DOHH2 (cell line): ENCODE data around the gene SREBF1.
A peak's percentile ranks its signal among the peaks of the same experiment; 100 is the strongest.

Experiments used
- H3F3A ChIP-seq: fragments of 200-600 bp; sonication (generic), shearing (Covaris generic); 2 replicates; pipeline ENCODE4 v1.6.0; 2016; ENCODE audit warnings: antibody characterized with exemption, mild to moderate bottlenecking; ENCODE audit not compliant: control insufficient read depth, insufficient read depth
- H3K27ac ChIP-seq: fragments of 200-600 bp; sonication (generic); 2 replicates; pipeline ENCODE4 v1.5.1; 2014; ENCODE audit warnings: low read depth, mild to moderate bottlenecking, low read length, moderate library complexity
- H3K27me3 ChIP-seq: fragments of 200-600 bp; sonication (generic); 2 replicates; pipeline ENCODE4 v1.6.1; 2014; ENCODE audit warnings: mild to moderate bottlenecking, low read length, mixed read lengths; ENCODE audit not compliant: control insufficient read depth
- H3K36me3 ChIP-seq: fragments of 200-600 bp; sonication (generic); 2 replicates; pipeline ENCODE4 v1.6.1; 2014; ENCODE audit warnings: mild to moderate bottlenecking, low read length, moderate library complexity, mixed read lengths; ENCODE audit not compliant: control insufficient read depth
- H3K4me1 ChIP-seq: fragments of 200-600 bp; sonication (generic); 2 replicates; pipeline ENCODE4 v1.6.1; 2014; ENCODE audit warnings: mild to moderate bottlenecking, low read length, mixed read lengths; ENCODE audit not compliant: control insufficient read depth
- H3K4me2 ChIP-seq: fragments of 200-600 bp; sonication (generic); 2 replicates; pipeline ENCODE4 v1.6.0; 2014; ENCODE audit warnings: mild to moderate bottlenecking, low read length, moderate library complexity
- H3K4me3 ChIP-seq: fragments of 200-600 bp; sonication (generic); 2 replicates; pipeline ENCODE4 v1.5.1; 2014; ENCODE audit warnings: mild to moderate bottlenecking, low read length, mixed read lengths
- H3K79me2 ChIP-seq: fragments of 200-600 bp; sonication (generic); 2 replicates; pipeline ENCODE4 v1.6.1; 2014; ENCODE audit warnings: mild to moderate bottlenecking, low read length, mixed read lengths; ENCODE audit not compliant: control insufficient read depth
- H3K9me2 ChIP-seq: fragments of 200-600 bp; sonication (generic); replicated peaks from 2 replicates; pipeline ENCODE4 v1.6.1; 2014; ENCODE audit warnings: mild to moderate bottlenecking, low read length, mixed read lengths; ENCODE audit not compliant: control insufficient read depth
- H3K9me3 ChIP-seq: fragments of 200-600 bp; sonication (generic); 2 replicates; pipeline ENCODE4 v1.6.1; 2014; ENCODE audit warnings: antibody characterized with exemption, low read length, mixed read lengths; ENCODE audit not compliant: control insufficient read depth, insufficient read depth
- H4K20me1 ChIP-seq: fragments of 200-600 bp; sonication (generic); 2 replicates; pipeline ENCODE4 v1.6.0; 2014; ENCODE audit warnings: low read depth, mild to moderate bottlenecking, antibody characterized with exemption, low read length, moderate library complexity; ENCODE audit not compliant: control insufficient read depth, insufficient read depth
- CTCF ChIP-seq: fragments of 200-600 bp; sonication (generic); IDR thresholded peaks from one replicate; pipeline ENCODE4 v1.5.1; 2014; ENCODE audit warnings: antibody characterized with exemption, mild to moderate bottlenecking, low read depth, low read length; ENCODE audit not compliant: poor library complexity, severe bottlenecking
- EZH2phosphoT487 ChIP-seq: fragments of 200-600 bp; sonication (generic); IDR thresholded peaks from 2 replicates; pipeline ENCODE4 v1.6.1; 2017; ENCODE audit warnings: borderline replicate concordance, mild to moderate bottlenecking, antibody characterized with exemption, low read length, moderate library complexity, mixed read lengths

SREBF1 gene

GRCh38 chr17:17766744-17767120 is 70.1 kb downstream of the SREBF1 start:
- Histone ChIP-seq H3K4me3 (peak overlapping the region; percentile 62), H3K4me1 (peaks cover 61% of the 10 kb centered on the region), H3K9me2 (no peaks in the 10 kb centered on the region), H3K36me3 (peaks cover 22% of the 10 kb centered on the region), H3K9me3 (no peaks in the 10 kb centered on the region), H4K20me1 (no peaks in the 10 kb centered on the region), H3K4me2 (peak overlapping the region; percentile 76), H3K79me2 (peaks cover 66% of the 10 kb centered on the region), H3K27me3 (no peaks in the 10 kb centered on the region), H3F3A (peaks cover 14% of the 10 kb centered on the region), H3K27ac (peak overlapping the region; percentile 82)
- TF ChIP-seq EZH2phosphoT487 (no peak), CTCF (no peak)

DNA sequence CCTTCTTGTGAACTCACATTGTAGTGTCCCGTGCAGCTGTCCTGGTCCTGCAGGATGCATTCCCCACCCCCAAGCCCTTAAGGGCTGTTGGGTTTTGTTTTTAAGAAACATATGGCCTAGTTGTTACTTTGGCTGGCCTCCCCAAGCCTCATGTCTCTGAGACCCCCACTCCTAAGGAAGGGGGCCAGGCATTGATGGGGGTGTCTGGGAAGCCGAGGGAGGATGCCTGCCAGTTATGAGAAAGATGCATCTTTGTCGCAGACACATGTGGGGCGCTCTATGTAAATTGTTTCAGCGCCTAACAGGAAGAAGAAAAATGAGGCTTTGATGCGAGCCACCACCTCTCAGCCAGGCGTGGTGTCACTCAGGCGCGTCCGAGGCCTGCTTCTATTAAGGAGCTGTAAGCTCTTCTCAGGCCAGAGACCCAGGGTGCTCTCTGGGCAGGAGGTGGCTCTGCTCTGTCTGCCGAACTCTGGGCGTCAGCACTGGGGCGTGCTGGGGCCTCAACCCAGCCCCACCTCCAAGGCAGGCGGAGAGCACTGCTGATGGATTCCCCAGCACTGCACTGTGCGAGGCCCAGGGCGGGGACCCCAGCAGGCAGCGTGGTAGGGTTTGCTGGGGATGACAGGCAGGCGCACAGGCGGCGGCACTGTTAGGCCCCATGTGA is 70.6 kb downstream of the SREBF1 start:
- H3K4me2 ChIP-seq = peak overlapping the region; percentile 76
- peaks cover 69% of the 10 kb centered on the region for H3K79me2 ChIP-seq
- peaks cover 64% of the 10 kb centered on the region for H3K4me1 ChIP-seq

DNA sequence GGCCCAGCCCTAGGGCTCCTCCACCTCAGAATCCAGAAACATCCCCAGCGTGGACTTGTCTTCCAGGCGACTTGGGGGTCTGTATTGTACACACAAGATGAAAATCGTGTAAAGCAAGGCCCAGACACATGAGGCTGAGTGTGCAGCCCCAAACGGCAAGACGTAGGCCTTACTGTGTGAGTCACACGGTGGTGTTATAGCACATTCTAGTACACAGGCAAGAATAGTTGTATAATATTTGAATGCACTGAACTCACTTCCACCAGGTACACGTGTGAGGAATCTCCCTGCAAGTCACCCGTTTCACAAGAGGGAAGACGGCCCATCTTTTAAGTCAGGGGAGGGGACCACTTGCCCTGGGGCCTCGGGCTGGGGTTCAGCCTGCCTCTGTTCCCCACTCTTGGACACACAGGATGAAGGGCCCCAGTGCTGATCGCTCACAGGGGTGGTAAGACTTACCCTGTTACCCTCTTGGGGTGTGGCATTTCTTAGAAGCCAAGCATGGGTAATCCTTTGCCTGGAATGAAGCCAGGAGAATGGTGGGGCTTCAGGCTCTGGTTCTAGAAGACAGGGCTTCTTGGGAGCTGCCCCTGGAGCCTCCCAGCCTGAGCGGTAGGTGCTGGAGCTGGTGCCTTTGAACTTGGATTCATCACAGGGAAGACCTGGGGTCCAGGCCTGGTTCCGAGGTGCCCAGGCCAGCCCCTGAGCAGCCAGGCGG is 71.3 kb downstream of the SREBF1 start:
- peak overlapping the region; percentile 82 for H3K27ac ChIP-seq
- H3K36me3 ChIP-seq = peaks cover 22% of the 10 kb centered on the region
- H3K9me3 ChIP-seq = no peaks in the 10 kb centered on the region
- peaks cover 64% of the 10 kb centered on the region for H3K4me1 ChIP-seq
- no peaks in the 10 kb centered on the region for H3K27me3 ChIP-seq
- peak overlapping the region; percentile 62 for H3K4me3 ChIP-seq
- H4K20me1 ChIP-seq = no peaks in the 10 kb centered on the region
- no peaks in the 10 kb centered on the region for H3K9me2 ChIP-seq
- no peak for TF ChIP-seq CTCF
- no peak for TF ChIP-seq EZH2phosphoT487
- peaks cover 74% of the 10 kb centered on the region for H3K79me2 ChIP-seq
- H3F3A ChIP-seq = peaks cover 14% of the 10 kb centered on the region
- H3K4me2 ChIP-seq = peak overlapping the region; percentile 76

More for the DNA sequence above, 70.6 kb downstream of the SREBF1 start:
- Histone ChIP-seq H3K9me2 (no peaks in the 10 kb centered on the region), H3K27me3 (no peaks in the 10 kb centered on the region), H3K4me3 (peak overlapping the region; percentile 62), H3K36me3 (peaks cover 22% of the 10 kb centered on the region), H3K9me3 (no peaks in the 10 kb centered on the region), H3F3A (peaks cover 14% of the 10 kb centered on the region), H4K20me1 (no peaks in the 10 kb centered on the region), H3K27ac (peak overlapping the region; percentile 82)
- no peak for TF ChIP-seq EZH2phosphoT487
- peak; percentile 27 for TF ChIP-seq CTCF
